Ascending aorta (tissue), 2 donors: ENCODE results near the gene GABRB1. TPM values are rescaled to one million over a fixed set of nuclear protein-coding genes. Genes with fewer than 3 reads are reported as not detected.
A peak's percentile ranks its signal among the peaks of the same experiment; 100 is the strongest.

ENCODE experiments used
- DNase-seq, 2 donors: peaks; one replicate each; pipeline ENCODE4 v3.0.0-alpha.2; 2019; ENCODE audit warnings: low spot score in 2 of 2
- H3K27ac ChIP-seq, 2 donors: fragments of 200-600 bp; sonication (generic); one replicate each; pipeline ENCODE4 v1.5.1; 2016 to 2017; ENCODE audit warnings: mild to moderate bottlenecking in 1 of 2
- H3K27me3 ChIP-seq: fragments of 200-600 bp; sonication (generic); one replicate; pipeline ENCODE4 v1.5.1; 2017
- H3K36me3 ChIP-seq, 2 donors: fragments of 200-600 bp; sonication (generic); one replicate each; pipeline ENCODE4 v1.5.1; 2016
- H3K4me1 ChIP-seq, 2 donors: fragments of 200-600 bp; sonication (generic); one replicate each; pipeline ENCODE4 v1.5.1; 2016 to 2017; ENCODE audit warnings: mild to moderate bottlenecking in 1 of 2
- H3K4me3 ChIP-seq, 2 donors: fragments of 200-600 bp; sonication (generic); one replicate each; pipeline ENCODE4 v1.5.1; 2016 to 2017; ENCODE audit warnings: mild to moderate bottlenecking in 1 of 2
- H3K9me3 ChIP-seq, 2 donors: fragments of 200-600 bp; sonication (generic); one replicate each; pipeline ENCODE4 v1.5.1; 2016
- intact Hi-C: fragments of 100-400 bp; cut with DNase I; formaldehyde crosslinking; loops from one replicate; pipeline ENCODE4 v1.15.1; 2023
- total RNA-seq: library from RNA; depleted of rRNA; stranded (reverse); fragments of >200 nt; gene quantifications from one replicate; pipeline ENCODE4 v1.1.0, GENCODE V29; 2016
- TF ChIP-seq, protein P1 (sequence below), 3 experiments: fragments of 200-600 bp in 2 of 3; fragments of 450-650 bp in 1 of 3; sonication (generic) in 2 of 3; IDR thresholded peaks; one replicate each; pipeline ENCODE4 v1.5.1; 2016 to 2019; ENCODE audit warnings: antibody characterized with exemption in 3 of 3, mild to moderate bottlenecking in 1 of 3, moderate library complexity in 1 of 3

Gene GABRB1
- total RNA-seq, 1 donor from 2014 or later = 0.53 TPM

DNA sequence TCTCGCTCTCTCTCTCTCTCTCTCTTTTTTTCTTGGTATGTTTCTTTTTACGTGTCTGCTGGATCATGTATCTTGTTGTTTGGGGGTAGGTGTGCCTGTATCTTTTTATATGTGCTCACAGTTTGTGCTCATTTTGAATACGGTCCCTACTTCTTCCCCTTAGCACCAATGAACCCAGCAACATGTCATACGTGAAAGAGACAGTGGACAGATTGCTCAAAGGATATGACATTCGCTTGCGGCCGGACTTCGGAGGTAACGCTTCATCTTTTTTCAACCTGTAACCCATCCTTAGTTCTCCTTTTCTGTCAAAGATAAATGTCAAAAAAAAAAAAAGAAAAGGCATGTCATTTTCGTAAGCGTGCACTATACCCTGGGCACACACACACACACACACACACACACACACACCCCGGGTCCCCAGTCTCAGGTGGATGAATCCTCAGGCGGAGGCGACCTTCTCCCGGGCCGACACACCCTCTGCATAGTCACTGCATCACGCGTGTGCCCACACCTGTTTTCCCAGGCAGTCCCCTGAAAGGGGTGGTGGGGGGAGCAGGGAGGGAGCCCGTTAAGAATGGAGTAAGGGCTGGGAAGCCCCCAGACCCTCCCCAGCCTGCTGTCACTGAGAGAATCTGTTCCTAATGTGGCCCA, 511 bp downstream of the GABRB1 start:
- Histone ChIP-seq H3K9me3 (no peaks in the 10 kb centered on the region), H3K4me3 (peak overlapping the region; percentile 40 to 48), H3K27ac (no peak overlapping the region), H3K4me1 (peaks cover 0 to 2% of the 10 kb centered on the region in 2 donors), H3K27me3 (no peaks in the 10 kb centered on the region), H3K36me3 (no peaks in the 10 kb centered on the region)
- DNase-seq = no peak
- TF ChIP-seq, protein P1, sequence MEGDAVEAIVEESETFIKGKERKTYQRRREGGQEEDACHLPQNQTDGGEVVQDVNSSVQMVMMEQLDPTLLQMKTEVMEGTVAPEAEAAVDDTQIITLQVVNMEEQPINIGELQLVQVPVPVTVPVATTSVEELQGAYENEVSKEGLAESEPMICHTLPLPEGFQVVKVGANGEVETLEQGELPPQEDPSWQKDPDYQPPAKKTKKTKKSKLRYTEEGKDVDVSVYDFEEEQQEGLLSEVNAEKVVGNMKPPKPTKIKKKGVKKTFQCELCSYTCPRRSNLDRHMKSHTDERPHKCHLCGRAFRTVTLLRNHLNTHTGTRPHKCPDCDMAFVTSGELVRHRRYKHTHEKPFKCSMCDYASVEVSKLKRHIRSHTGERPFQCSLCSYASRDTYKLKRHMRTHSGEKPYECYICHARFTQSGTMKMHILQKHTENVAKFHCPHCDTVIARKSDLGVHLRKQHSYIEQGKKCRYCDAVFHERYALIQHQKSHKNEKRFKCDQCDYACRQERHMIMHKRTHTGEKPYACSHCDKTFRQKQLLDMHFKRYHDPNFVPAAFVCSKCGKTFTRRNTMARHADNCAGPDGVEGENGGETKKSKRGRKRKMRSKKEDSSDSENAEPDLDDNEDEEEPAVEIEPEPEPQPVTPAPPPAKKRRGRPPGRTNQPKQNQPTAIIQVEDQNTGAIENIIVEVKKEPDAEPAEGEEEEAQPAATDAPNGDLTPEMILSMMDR (IDR thresholded peaks at IDR 0.05) = no peak
- intact Hi-C loops = loop anchor here (1.0 kb wide), 2 partner anchors 100 to 187 kb away; no protein-coding TSS in a partner anchor

DNA sequence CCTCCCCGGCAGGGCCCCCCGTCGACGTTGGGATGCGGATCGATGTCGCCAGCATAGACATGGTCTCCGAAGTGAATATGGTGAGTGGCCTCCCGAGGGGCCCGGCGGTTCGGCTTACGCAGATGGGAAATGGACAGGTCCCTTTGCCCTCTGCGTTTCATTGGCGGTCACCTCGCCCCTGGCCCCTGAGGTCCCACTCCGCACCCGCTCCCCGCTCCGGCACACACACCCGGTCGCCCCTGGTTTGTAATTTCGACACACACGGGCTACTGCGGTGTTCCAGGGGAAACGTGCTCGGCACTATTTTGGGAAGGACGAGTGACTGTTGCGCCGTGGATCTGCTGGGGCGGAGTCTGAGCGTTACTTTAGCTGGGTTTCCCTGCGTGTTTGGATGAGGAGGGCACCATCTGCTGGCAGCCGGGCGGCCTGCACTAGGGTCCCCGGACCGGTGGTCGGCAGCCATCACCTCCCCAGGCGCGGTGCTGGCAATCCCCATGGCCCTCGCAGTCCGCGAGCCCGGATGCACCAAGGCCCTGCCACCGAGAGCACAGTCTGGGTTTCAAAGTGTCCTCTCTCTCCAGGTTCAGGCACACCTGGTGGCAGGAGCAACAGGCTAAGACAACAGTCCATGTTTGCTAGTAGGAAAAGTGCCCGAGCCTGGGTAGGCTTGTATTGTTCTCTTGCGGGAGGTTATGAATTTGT, 1.2 kb downstream of the GABRB1 start:
- no peaks in the 10 kb centered on the region for H3K27me3 ChIP-seq
- intact Hi-C loops = loop anchor here (1.0 kb wide), 2 partner anchors 100 to 187 kb away; no protein-coding TSS in a partner anchor
- H3K9me3 ChIP-seq = no peaks in the 10 kb centered on the region
- peak in 1 of 2 donors; percentile 65 for DNase-seq
- no peak overlapping the region for H3K27ac ChIP-seq
- peak overlapping the region; percentile 40 to 48 for H3K4me3 ChIP-seq
- TF ChIP-seq, protein P1 (IDR thresholded peaks at IDR 0.05) = peak; percentile 7 to 50 (median 44)
- H3K4me1 ChIP-seq = peaks cover 0 to 2% of the 10 kb centered on the region in 2 donors
- H3K36me3 ChIP-seq = no peaks in the 10 kb centered on the region

- Histone ChIP-seq H3K9me3 (no peaks in the 10 kb centered on the region), H3K4me1 (no peaks in the 10 kb centered on the region), H3K36me3 (no peaks in the 10 kb centered on the region), H3K4me3 (no peak overlapping the region), H3K27ac (no peak overlapping the region), H3K27me3 (no peaks in the 10 kb centered on the region)
- intact Hi-C loops = no loop called here
- TF ChIP-seq, protein P1 (IDR thresholded peaks at IDR 0.05) = no peak
- no peak for DNase-seq
Measured at GRCh38 chr4:47038263-47038662, 6.9 kb downstream of the GABRB1 start.

- H3K27ac ChIP-seq = no peak overlapping the region
- intact Hi-C loops = no loop called here
- H3K4me1 ChIP-seq = no peaks in the 10 kb centered on the region
- H3K27me3 ChIP-seq = no peaks in the 10 kb centered on the region
- H3K36me3 ChIP-seq = no peaks in the 10 kb centered on the region
- TF ChIP-seq, protein P1 (IDR thresholded peaks at IDR 0.05) = no peak
- no peaks in the 10 kb centered on the region for H3K9me3 ChIP-seq
- H3K4me3 ChIP-seq = no peak overlapping the region
- DNase-seq = no peak
Measured at GRCh38 chr4:47040828-47041227, 9.5 kb downstream of the GABRB1 start.

DNA sequence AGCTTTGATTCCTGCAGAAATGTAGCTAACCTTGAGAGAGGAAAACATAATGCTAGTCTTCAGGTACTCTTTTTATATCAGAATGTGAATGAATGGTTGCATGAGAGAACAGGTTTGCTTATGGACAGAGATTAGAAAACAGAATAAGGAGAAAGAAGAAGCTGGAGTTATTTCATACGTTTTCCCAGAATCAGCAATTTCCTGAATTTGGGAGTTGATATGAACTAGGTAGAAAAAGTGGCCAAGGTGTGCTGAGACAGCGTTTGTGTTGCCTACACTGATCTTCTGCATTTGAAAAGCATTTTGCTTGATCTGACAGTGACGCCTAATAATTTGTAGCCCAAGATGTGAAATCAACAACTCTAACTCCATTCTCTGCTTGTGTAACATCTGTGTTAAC, 12.5 kb downstream of the GABRB1 start:
- no peak overlapping the region for H3K27ac ChIP-seq
- DNase-seq = no peak
- no peak overlapping the region for H3K4me3 ChIP-seq
- intact Hi-C loops = no loop called here
- TF ChIP-seq, protein P1 (IDR thresholded peaks at IDR 0.05) = no peak
- no peaks in the 10 kb centered on the region for H3K36me3 ChIP-seq
- no peaks in the 10 kb centered on the region for H3K9me3 ChIP-seq
- H3K27me3 ChIP-seq = no peaks in the 10 kb centered on the region
- no peaks in the 10 kb centered on the region for H3K4me1 ChIP-seq
